HG03045 (cell line): ENCODE data around the gene SOX13.

Experiments
- ATAC-seq: cut with Tn5 transposase; IDR thresholded peaks from one replicate; pipeline ENCODE4 v1.9.1; 2021; ENCODE audit warnings: mild to moderate bottlenecking, moderate library complexity; ENCODE audit not compliant: unreplicated experiment

Gene SOX13

GRCh38 chr1:204176049-204176448 is 103.1 kb downstream of the SOX13 start:
- no peak for ATAC-seq

- ATAC-seq = no peak
Measured at GRCh38 chr1:204177133-204177532, 104.2 kb downstream of the SOX13 start.
